Ovary (tissue), 9 donors: ENCODE data around the gene RASGRP4. TPM values are rescaled to one million over a fixed set of nuclear protein-coding genes. Genes with fewer than 3 reads are reported as not detected.

ENCODE experiments used
- DNase-seq, 5 donors: peaks; one replicate each; pipeline ENCODE4 v3.0.0-alpha.2; 2019 to 2020
- H3K27ac ChIP-seq, 2 donors: fragments of 200-600 bp; one replicate each; pipeline versions ENCODE4 v1.5.1 to v1.8.0; 2019 to 2022
- H3K27me3 ChIP-seq: fragments of 200-600 bp; one replicate; pipeline ENCODE4 v1.8.0; 2022
- H3K36me3 ChIP-seq: fragments of 200-600 bp; sonication (generic); one replicate; pipeline ENCODE4 v1.5.1; 2019
- H3K4me1 ChIP-seq: one replicate; pipeline ENCODE4 v1.8.1; 2013; ENCODE audit warnings: mild to moderate bottlenecking, moderate library complexity; ENCODE audit not compliant: insufficient read depth
- H3K4me3 ChIP-seq: fragments of 200-600 bp; sonication (generic); one replicate; pipeline ENCODE4 v1.5.1; 2017
- H3K9me3 ChIP-seq, 2 donors: fragments of 200-600 bp in 1 of 2; sonication (generic) in 1 of 2; one replicate each; pipeline versions ENCODE4 v1.5.1 to v1.8.1; 2013 to 2019; ENCODE audit warnings: mild to moderate bottlenecking in 1 of 2, moderate library complexity in 1 of 2
- CTCF ChIP-seq, 3 donors: fragments of 450-650 bp in 2 of 3; fragments of 200-600 bp in 1 of 3; IDR thresholded peaks; one replicate each; pipeline versions ENCODE4 v1.5.1 to v1.8.0; 2016 to 2022; ENCODE audit warnings: antibody characterized with exemption in 3 of 3, mild to moderate bottlenecking in 1 of 3
- EP300 ChIP-seq: sonication (generic); formaldehyde crosslinking; IDR thresholded peaks from one replicate; pipeline ENCODE4 v1.6.1; 2017; ENCODE audit warnings: antibody characterized with exemption
- POLR2A ChIP-seq: fragments of 450-650 bp; IDR thresholded peaks from one replicate; pipeline ENCODE4 v1.6.1; 2017; ENCODE audit warnings: antibody characterized with exemption, mild to moderate bottlenecking, moderate library complexity
- WGBS, 3 donors: extraction: QIAGEN DNeasy Blood & Tissue Kit in 1 of 3; methylation state at CpG; one replicate each; pipeline versions ENCODE4 v1.1.5 to v1.1.7; 2013 to 2017; 5-methylcytosine and 5-hydroxymethylcytosine counted together
- intact Hi-C, 4 donors: fragments of 100-400 bp; cut with DNase I; formaldehyde crosslinking; loops; one replicate each; pipeline versions ENCODE4 v1.11.0 to v1.15.1; 2022 to 2023
- polyA plus RNA-seq, 2 donors: library from polyadenylated mRNA; stranded (reverse); fragments of 200-250 nt in 1 of 2; fragments of 350-450 nt in 1 of 2; fragmentation: Illumina TruSeq in 1 of 2; extraction: RNeasy Lipid Tissue Mini Kit (QIAGEN cat#74804) in 1 of 2; gene quantifications; one replicate each; pipeline ENCODE4 v1.2.3, GENCODE V29; 2013 to 2014
- total RNA-seq, 7 donors: library from RNA; depleted of rRNA in 2 of 7; stranded (reverse); fragments of >200 nt in 2 of 7; fragmentation: NEBNext Ultra II Directional in 3 of 7; extraction: Animal tissue kit (Norgen Biotek cat#: 25700) in 3 of 7; gene quantifications; one replicate each; pipeline versions ENCODE4 v1.1.0 to v1.2.4, GENCODE V29; 2016 to 2023
- donor health status: DM: no; HTN: no; CAD: no; lungs with moderate emphysema.
- donor health status: DM: no; HTN: no; CAD: no.
- donor health status: Bipolar disorder and iron deficiency.
- donor health status: DM: yes; HTN: yes; CAD: no.
- donor health status: DM: no; HTN: no; CAD: no.
- donor health status: DM: yes; HTN: yes; CAD: no.

Gene RASGRP4
- total and polyA plus RNA-seq, 9 donors: 0.45 to 2.5 (median 0.84) TPM

DNA sequence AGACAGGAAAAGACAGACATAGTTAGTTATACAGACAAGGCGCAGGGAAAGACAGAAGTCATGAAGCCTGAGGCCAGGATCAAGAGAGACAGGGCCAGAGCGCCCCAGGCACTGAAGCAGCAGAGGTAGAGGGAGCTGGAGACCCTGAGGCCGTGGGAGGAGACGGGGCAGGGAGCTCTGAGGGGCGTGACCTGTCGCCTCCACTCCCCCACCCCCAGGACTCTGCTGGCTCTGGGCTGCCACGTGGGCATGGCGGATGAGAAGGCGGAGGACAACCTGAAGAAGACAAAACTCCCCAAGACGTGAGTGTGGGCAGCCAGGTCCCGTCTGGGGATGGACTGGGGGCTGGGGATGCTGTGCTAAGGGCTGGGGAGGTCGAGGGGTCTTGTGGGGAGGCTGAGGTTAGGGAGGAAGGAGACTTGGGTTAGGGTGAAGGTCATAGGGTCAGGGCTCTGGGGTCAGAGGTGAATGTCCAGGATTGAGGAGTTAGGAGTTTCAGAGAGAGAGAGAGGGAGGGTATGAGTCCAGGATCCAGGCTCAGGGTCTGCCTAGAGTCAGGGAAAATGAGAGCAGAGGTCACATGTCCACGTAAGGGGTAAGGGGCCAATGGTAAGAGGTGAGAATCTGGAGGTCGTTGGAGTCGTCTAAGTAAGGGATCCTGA is 38.5 kb upstream of the RASGRP4 start:
- WGBS, 3 donors: 45 to 54% (median 50%) methylated on average over 15 of the region's 15 CpGs
- no peaks in the 10 kb centered on the region for H3K36me3 ChIP-seq
- no peak overlapping the region for H3K4me3 ChIP-seq
- intact Hi-C loops: no loop called here
- no peak for DNase-seq
- TF ChIP-seq CTCF (IDR thresholded peaks at IDR 0.05) (no peak), POLR2A (no peak), EP300 (no peak)
- H3K27ac ChIP-seq: no peak overlapping the region
- no peaks in the 10 kb centered on the region for H3K27me3 ChIP-seq
- no peaks in the 10 kb centered on the region for H3K9me3 ChIP-seq
- no peaks in the 10 kb centered on the region for H3K4me1 ChIP-seq

- no peak for DNase-seq
- intact Hi-C loops: no loop called here
- Histone ChIP-seq H3K4me1 (no peaks in the 10 kb centered on the region), H3K4me3 (no peak overlapping the region), H3K36me3 (no peaks in the 10 kb centered on the region), H3K27ac (no peak overlapping the region), H3K27me3 (no peaks in the 10 kb centered on the region), H3K9me3 (no peaks in the 10 kb centered on the region)
- 83 to 91% (median 90%) methylated on average over 18 of the region's 18 CpGs for WGBS, 3 donors
- no peak for TF ChIP-seq EP300
- no peak for TF ChIP-seq POLR2A
- TF ChIP-seq CTCF (IDR thresholded peaks at IDR 0.05): no peak
These were observed 37.3 kb upstream of the RASGRP4 start for GRCh38 chr19:38463365-38463764.

GRCh38 chr19:38458991-38459390 is 33.0 kb upstream of the RASGRP4 start:
- Histone ChIP-seq H3K27me3 (no peaks in the 10 kb centered on the region), H3K27ac (no peak overlapping the region), H3K9me3 (no peaks in the 10 kb centered on the region), H3K4me1 (no peaks in the 10 kb centered on the region), H3K36me3 (no peaks in the 10 kb centered on the region), H3K4me3 (no peak overlapping the region)
- TF ChIP-seq CTCF (IDR thresholded peaks at IDR 0.05) (no peak), POLR2A (no peak), EP300 (no peak)
- WGBS, 3 donors: 80 to 82% (median 80%) methylated on average over 13 of the region's 13 CpGs
- intact Hi-C loops: no loop called here
- no peak for DNase-seq

DNA sequence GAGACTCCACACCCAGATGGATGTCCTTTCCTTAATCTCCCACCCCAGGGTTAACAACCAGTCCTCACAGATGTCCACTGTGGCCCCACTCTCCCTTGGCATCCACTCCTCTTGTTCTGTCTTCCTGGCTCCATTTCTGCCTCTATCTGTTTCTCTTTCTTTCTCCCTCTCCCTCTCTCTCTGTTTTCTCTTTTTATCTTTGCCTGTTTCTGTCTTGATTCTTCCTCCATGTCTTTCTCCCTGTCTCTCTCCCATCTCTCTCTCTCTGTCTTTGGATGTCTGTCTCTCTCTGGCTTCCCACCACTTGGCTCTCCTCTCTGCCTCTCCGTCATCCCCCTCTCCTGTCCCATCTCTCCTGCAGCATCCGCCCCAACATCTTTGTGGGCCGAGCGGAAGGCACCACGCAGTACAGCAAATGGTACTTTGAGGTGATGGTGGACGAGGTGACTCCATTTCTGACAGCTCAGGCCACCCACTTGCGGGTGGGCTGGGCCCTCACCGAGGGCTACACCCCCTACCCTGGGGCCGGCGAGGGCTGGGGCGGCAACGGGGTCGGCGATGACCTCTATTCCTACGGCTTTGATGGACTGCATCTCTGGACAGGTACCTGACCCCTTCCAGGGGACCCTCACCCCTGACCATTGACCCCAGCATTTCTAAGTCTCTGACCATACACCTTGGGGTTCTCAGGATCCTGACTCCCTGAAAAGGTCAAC is 31.8 kb upstream of the RASGRP4 start:
- H3K27me3 ChIP-seq: no peaks in the 10 kb centered on the region
- H3K4me1 ChIP-seq: no peaks in the 10 kb centered on the region
- H3K27ac ChIP-seq: no peak overlapping the region
- 88 to 91% (median 89%) methylated on average over 15 of the region's 15 CpGs for WGBS, 3 donors
- intact Hi-C loops: no loop called here
- TF ChIP-seq CTCF (IDR thresholded peaks at IDR 0.05) (no peak), POLR2A (no peak), EP300 (no peak)
- no peaks in the 10 kb centered on the region for H3K9me3 ChIP-seq
- DNase-seq: no peak
- H3K4me3 ChIP-seq: no peak overlapping the region
- H3K36me3 ChIP-seq: no peaks in the 10 kb centered on the region
